NCI-H345 treated with DMSO at 0.1 percent for 48 hours (cell line): ENCODE results near the gene LSAMP.
A peak's percentile ranks its signal among the peaks of the same experiment; 100 is the strongest.
"Not testable (repeated sequence)": the region's sequence is repeated elsewhere in the genome, so short reads cannot be mapped to it uniquely, and the experiment has no call there.

Experiments
- DNase-seq: peaks from one replicate; lab custom pipeline; 2025; ENCODE audit not compliant: unreplicated experiment; lab: John Stamatoyannopoulos, UW

The LSAMP gene

GRCh38 chr3:115783938-115784738 lies 661.1 kb downstream of the LSAMP start:
- peak; percentile 60 for DNase-seq

- not testable (repeated sequence) for DNase-seq
Measured at GRCh38 chr3:115783426-115783825, 661.9 kb downstream of the LSAMP start.

GRCh38 chr3:115779011-115779410 lies 666.3 kb downstream of the LSAMP start:
- DNase-seq = no peak

- DNase-seq = no peak
Measured at GRCh38 chr3:115772951-115773350, 672.3 kb downstream of the LSAMP start.

- DNase-seq = no peak
Measured at GRCh38 chr3:115768661-115769060, 676.6 kb downstream of the LSAMP start.

GRCh38 chr3:115766587-115767482 lies 678.5 kb downstream of the LSAMP start:
- no peak for DNase-seq

GRCh38 chr3:115761927-115762305 lies 683.4 kb downstream of the LSAMP start:
- DNase-seq = no peak

GRCh38 chr3:115760716-115761115 lies 684.6 kb downstream of the LSAMP start:
- DNase-seq = no peak

GRCh38 chr3:115758076-115758763 lies 687.1 kb downstream of the LSAMP start:
- peak; percentile 65 for DNase-seq

GRCh38 chr3:115752978-115753377 lies 692.3 kb downstream of the LSAMP start:
- not testable (repeated sequence) for DNase-seq
